ENCODE data around the gene PARK7.

Gene PARK7

DNA sequence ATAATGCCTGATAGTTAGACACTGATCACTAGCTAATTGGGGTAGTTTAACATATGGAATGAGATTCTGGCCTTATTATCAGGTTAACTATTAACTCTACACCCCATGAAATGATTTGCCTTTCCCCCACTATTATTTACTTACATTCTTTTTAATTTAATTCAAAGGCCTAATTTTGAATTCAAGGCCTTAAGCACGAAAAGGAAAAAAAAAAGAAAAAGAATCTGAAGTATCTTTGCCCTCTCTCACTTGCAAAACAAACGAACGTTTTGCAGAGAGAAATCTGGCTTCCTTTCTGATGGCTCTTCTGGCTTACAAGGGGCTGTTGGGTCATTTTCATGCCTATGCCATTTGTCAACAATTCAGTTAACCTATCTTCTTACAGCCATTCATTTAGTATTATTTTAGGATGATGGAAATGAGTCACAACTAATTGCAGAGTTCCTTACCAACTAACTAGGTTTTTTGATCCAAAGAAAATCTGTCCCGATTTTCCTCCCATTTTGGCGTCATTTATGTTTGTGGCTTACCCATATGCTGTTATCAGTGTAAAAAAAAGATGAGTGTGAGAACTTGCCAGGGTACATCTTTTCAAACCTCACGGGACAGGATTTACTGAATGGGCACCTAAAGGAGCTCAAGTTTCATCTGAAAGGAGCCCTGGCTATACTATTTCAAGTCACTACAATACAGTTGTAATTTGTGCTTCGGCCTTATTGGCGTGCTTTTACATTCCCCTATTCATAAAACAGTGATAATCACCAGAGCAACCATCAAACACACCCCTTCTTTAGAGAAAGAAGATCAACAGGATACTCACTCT lies 66.4 kb downstream of the PARK7 start:
- DNase-seq (ENCODE audit: low read depth in 1 of 2, low spot score in 1 of 2), result no peak
- H3K27ac ChIP-seq (replicated peaks), result no peak overlapping the region
- TF ChIP-seq SPI1 (IDR thresholded peaks at IDR 0.05; ENCODE audit: borderline replicate concordance, low read depth) (no peak), GABPA (IDR thresholded peaks at IDR 0.05; ENCODE audit: low read depth) (no peak), POLR2AphosphoS5 (IDR thresholded peaks at IDR 0.05; ENCODE audit: low read depth) (no peak)
- TF ChIP-seq, protein P1, sequence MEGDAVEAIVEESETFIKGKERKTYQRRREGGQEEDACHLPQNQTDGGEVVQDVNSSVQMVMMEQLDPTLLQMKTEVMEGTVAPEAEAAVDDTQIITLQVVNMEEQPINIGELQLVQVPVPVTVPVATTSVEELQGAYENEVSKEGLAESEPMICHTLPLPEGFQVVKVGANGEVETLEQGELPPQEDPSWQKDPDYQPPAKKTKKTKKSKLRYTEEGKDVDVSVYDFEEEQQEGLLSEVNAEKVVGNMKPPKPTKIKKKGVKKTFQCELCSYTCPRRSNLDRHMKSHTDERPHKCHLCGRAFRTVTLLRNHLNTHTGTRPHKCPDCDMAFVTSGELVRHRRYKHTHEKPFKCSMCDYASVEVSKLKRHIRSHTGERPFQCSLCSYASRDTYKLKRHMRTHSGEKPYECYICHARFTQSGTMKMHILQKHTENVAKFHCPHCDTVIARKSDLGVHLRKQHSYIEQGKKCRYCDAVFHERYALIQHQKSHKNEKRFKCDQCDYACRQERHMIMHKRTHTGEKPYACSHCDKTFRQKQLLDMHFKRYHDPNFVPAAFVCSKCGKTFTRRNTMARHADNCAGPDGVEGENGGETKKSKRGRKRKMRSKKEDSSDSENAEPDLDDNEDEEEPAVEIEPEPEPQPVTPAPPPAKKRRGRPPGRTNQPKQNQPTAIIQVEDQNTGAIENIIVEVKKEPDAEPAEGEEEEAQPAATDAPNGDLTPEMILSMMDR (IDR thresholded peaks at IDR 0.05; ENCODE audit: insufficient read depth, low read length), result no peak
- TF ChIP-seq, protein P2, sequence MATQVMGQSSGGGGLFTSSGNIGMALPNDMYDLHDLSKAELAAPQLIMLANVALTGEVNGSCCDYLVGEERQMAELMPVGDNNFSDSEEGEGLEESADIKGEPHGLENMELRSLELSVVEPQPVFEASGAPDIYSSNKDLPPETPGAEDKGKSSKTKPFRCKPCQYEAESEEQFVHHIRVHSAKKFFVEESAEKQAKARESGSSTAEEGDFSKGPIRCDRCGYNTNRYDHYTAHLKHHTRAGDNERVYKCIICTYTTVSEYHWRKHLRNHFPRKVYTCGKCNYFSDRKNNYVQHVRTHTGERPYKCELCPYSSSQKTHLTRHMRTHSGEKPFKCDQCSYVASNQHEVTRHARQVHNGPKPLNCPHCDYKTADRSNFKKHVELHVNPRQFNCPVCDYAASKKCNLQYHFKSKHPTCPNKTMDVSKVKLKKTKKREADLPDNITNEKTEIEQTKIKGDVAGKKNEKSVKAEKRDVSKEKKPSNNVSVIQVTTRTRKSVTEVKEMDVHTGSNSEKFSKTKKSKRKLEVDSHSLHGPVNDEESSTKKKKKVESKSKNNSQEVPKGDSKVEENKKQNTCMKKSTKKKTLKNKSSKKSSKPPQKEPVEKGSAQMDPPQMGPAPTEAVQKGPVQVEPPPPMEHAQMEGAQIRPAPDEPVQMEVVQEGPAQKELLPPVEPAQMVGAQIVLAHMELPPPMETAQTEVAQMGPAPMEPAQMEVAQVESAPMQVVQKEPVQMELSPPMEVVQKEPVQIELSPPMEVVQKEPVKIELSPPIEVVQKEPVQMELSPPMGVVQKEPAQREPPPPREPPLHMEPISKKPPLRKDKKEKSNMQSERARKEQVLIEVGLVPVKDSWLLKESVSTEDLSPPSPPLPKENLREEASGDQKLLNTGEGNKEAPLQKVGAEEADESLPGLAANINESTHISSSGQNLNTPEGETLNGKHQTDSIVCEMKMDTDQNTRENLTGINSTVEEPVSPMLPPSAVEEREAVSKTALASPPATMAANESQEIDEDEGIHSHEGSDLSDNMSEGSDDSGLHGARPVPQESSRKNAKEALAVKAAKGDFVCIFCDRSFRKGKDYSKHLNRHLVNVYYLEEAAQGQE (IDR thresholded peaks at IDR 0.05; ENCODE audit: insufficient replicate concordance, low read depth), result no peak

DNA sequence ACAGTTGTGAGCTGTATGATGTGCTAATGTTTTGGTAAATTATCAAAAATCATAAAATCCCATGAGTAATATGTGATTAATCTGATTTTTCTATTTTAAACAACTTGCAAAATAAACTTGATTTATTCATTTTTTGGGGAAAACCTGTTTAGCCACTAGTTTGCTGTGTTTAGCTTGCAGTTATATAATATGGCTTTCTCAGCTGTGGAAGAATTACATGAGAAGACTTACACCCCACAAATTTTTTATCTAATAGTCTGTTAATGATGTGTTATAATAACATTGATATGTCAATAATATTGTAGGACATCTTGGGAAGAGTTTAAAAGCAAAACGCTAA lies 67.0 kb downstream of the PARK7 start:
- TF ChIP-seq SPI1 (IDR thresholded peaks at IDR 0.05; ENCODE audit: borderline replicate concordance, low read depth), result no peak
- TF ChIP-seq, protein P1 (IDR thresholded peaks at IDR 0.05; ENCODE audit: insufficient read depth, low read length), result no peak
- no peak for TF ChIP-seq POLR2AphosphoS5 (IDR thresholded peaks at IDR 0.05; ENCODE audit: low read depth)
- TF ChIP-seq, protein P2 (IDR thresholded peaks at IDR 0.05; ENCODE audit: insufficient replicate concordance, low read depth), result no peak
- TF ChIP-seq GABPA (IDR thresholded peaks at IDR 0.05; ENCODE audit: low read depth), result no peak
- Histone ChIP-seq H3K4me3 (replicated peaks; ENCODE audit: insufficient read depth, low read length) (no peak overlapping the region), H3K27me3 (ENCODE audit: insufficient read depth, poor library complexity, severe bottlenecking) (peaks cover 24% of the 10 kb centered on the region), H3K27ac (replicated peaks) (no peak overlapping the region)
- DNase-seq (ENCODE audit: low read depth in 1 of 2, low spot score in 1 of 2), result no peak

More for the DNA sequence above, 66.4 kb downstream of the PARK7 start:
- peaks cover 24% of the 10 kb centered on the region for H3K27me3 ChIP-seq (ENCODE audit: insufficient read depth, poor library complexity, severe bottlenecking)
- no peak overlapping the region for H3K4me3 ChIP-seq (replicated peaks; ENCODE audit: insufficient read depth, low read length)

DNA sequence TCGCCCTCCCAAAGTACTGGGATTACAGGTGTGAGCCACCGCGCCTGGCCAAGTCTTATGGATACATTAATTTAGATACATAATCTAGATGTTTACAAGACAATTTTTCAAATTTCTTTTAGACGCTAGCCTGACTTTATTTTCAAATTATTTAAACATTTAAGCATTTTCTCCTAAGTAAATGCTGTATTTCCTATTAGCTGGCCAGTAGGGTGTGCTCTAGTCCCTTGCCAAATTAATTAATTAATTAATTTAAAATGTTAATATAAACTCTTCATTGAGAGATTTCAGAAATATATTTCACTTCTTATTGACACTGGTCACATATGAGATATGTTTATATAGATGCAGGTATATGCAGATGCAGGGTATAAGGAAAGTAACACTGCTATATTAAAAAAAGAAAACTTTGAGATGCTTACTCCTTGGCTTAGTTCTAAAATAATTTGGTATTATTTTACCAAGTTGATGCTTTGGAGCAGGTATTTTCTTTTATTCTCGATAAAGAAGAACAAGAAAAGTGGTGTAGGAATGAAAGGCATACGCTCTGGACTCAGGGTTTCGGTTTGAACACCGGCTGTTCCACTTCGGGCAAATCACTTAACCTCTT lies 69.8 kb downstream of the PARK7 start:
- H3K4me3 ChIP-seq (replicated peaks; ENCODE audit: insufficient read depth, low read length), result no peak overlapping the region
- no peak overlapping the region for H3K27ac ChIP-seq (replicated peaks)
- H3K27me3 ChIP-seq (ENCODE audit: insufficient read depth, poor library complexity, severe bottlenecking), result peaks cover 10% of the 10 kb centered on the region
- DNase-seq (ENCODE audit: low read depth in 1 of 2, low spot score in 1 of 2), result no peak
- TF ChIP-seq GABPA (IDR thresholded peaks at IDR 0.05; ENCODE audit: low read depth) (no peak), POLR2AphosphoS5 (IDR thresholded peaks at IDR 0.05; ENCODE audit: low read depth) (no peak), SPI1 (IDR thresholded peaks at IDR 0.05; ENCODE audit: borderline replicate concordance, low read depth) (no peak)
- TF ChIP-seq, protein P1 (IDR thresholded peaks at IDR 0.05; ENCODE audit: insufficient read depth, low read length), result no peak
- TF ChIP-seq, protein P2 (IDR thresholded peaks at IDR 0.05; ENCODE audit: insufficient replicate concordance, low read depth), result no peak
